GM23338 (cell line): ENCODE data around the gene SLC34A3. TPM values are rescaled to one million over a fixed set of nuclear protein-coding genes. Genes with fewer than 3 reads are reported as not detected.

ENCODE experiments used
- ATAC-seq: fragments of 200-7000 bp; cut with Tn5 transposase; 3 replicates; pipeline ENCODE4 v1.9.1; 2020
- DNase-seq: peaks from one replicate; pipeline ENCODE4 v3.0.0-alpha.2; 2015; ENCODE audit warnings: low spot score
- H2AFZ ChIP-seq: fragments of 200-600 bp; sonication (generic); 2 replicates; pipeline ENCODE4 v1.8.0; 2016; ENCODE audit warnings: antibody characterized with exemption, mild to moderate bottlenecking, moderate library complexity
- H3F3A ChIP-seq: fragments of 200-600 bp; sonication (generic); replicated peaks from 2 replicates; pipeline ENCODE4 v1.8.0; 2017; ENCODE audit warnings: antibody characterized with exemption, mixed run types, low read depth
- H3K27ac ChIP-seq: fragments of 200-600 bp; sonication (generic); 2 replicates; pipeline ENCODE4 v1.6.1; 2016; ENCODE audit warnings: low read depth
- H3K27me3 ChIP-seq: fragments of 200-600 bp; sonication (generic); 2 replicates; pipeline ENCODE4 v1.8.0; 2016; ENCODE audit warnings: mild to moderate bottlenecking, mixed run types, moderate library complexity; ENCODE audit not compliant: insufficient read depth
- H3K36me3 ChIP-seq: fragments of 200-600 bp; sonication (generic); 2 replicates; pipeline ENCODE4 v1.8.0; 2016; ENCODE audit warnings: mild to moderate bottlenecking; ENCODE audit not compliant: insufficient read depth
- H3K4me1 ChIP-seq: fragments of 200-600 bp; sonication (generic); 2 replicates; pipeline ENCODE4 v1.8.0; 2016; ENCODE audit warnings: mild to moderate bottlenecking, moderate library complexity; ENCODE audit not compliant: insufficient read depth
- H3K4me2 ChIP-seq: fragments of 200-600 bp; sonication (generic); 2 replicates; pipeline ENCODE4 v1.7.1; 2017; ENCODE audit warnings: mixed run types
- H3K4me3 ChIP-seq: fragments of 200-600 bp; sonication (generic); 2 replicates; pipeline ENCODE4 v1.6.1; 2016; ENCODE audit warnings: mixed run types
- H3K79me2 ChIP-seq: fragments of 200-600 bp; sonication (generic); replicated peaks from 2 replicates; pipeline ENCODE4 v1.8.0; 2017; ENCODE audit warnings: mild to moderate bottlenecking; ENCODE audit not compliant: insufficient read depth
- H3K9me2 ChIP-seq: fragments of 200-600 bp; sonication (generic); 2 replicates; pipeline ENCODE4 v1.8.0; 2017; ENCODE audit not compliant: insufficient read depth
- H4K20me1 ChIP-seq: fragments of 200-600 bp; sonication (generic); replicated peaks from 2 replicates; pipeline ENCODE4 v1.8.0; 2017; ENCODE audit warnings: mild to moderate bottlenecking; ENCODE audit not compliant: insufficient read depth
- H3K27ac Mint-ChIP-seq: 2 replicates; pipeline ENCODE4 v1.8.0; 2020; ENCODE audit warnings: inconsistent platforms, mild to moderate bottlenecking, moderate library complexity, mixed read lengths
- H3K27me3 Mint-ChIP-seq: 3 replicates; pipeline ENCODE4 v1.8.0; 2022; ENCODE audit warnings: low read depth, mild to moderate bottlenecking, moderate library complexity, mixed read lengths, inconsistent platforms; ENCODE audit not compliant: insufficient read depth, poor library complexity
- H3K36me3 Mint-ChIP-seq: 3 replicates; pipeline ENCODE4 v1.8.0; 2021; ENCODE audit warnings: low read depth, mild to moderate bottlenecking, inconsistent platforms, moderate library complexity, mixed read lengths
- H3K4me1 Mint-ChIP-seq: 3 replicates; pipeline ENCODE4 v1.8.0; 2020; ENCODE audit warnings: mild to moderate bottlenecking, inconsistent platforms, mixed read lengths
- H3K4me3 Mint-ChIP-seq: 3 replicates; pipeline ENCODE4 v1.8.0; 2021; ENCODE audit warnings: moderate library complexity, mild to moderate bottlenecking, inconsistent platforms, mixed read lengths
- H3K9me3 Mint-ChIP-seq: 3 replicates; pipeline ENCODE4 v1.8.0; 2020; ENCODE audit warnings: moderate library complexity, mild to moderate bottlenecking, inconsistent platforms, mixed read lengths
- CREB1 ChIP-seq: fragments of 250-450 bp; sonication (Bioruptor Pico); IDR thresholded peaks from 2 replicates; pipeline ENCODE4 v1.5.0; 2020; ENCODE audit warnings: low read depth, mild to moderate bottlenecking, moderate library complexity
- EZH2 ChIP-seq: fragments of 200-600 bp; sonication (generic); IDR thresholded peaks from one replicate; pipeline ENCODE4 v1.8.0; 2017; ENCODE audit warnings: antibody characterized with exemption, mild to moderate bottlenecking, low read depth; ENCODE audit not compliant: unreplicated experiment
- JUNB ChIP-seq: IDR thresholded peaks from one replicate; pipeline ENCODE4 v1.6.1; 2016; ENCODE audit warnings: antibody characterized with exemption; ENCODE audit not compliant: unreplicated experiment
- NANOG ChIP-seq: IDR thresholded peaks from 2 replicates; pipeline ENCODE4 v1.6.1; 2016; ENCODE audit warnings: antibody characterized with exemption, borderline replicate concordance
- POLR2AphosphoS5 ChIP-seq: IDR thresholded peaks from 2 replicates; pipeline ENCODE4 v1.6.1; 2016; ENCODE audit warnings: antibody characterized with exemption, low read depth
- REST ChIP-seq: IDR thresholded peaks from one replicate; pipeline ENCODE4 v1.6.1; 2018; ENCODE audit warnings: antibody characterized with exemption; ENCODE audit not compliant: unreplicated experiment
- polyA plus RNA-seq: library from polyadenylated mRNA; unstranded; fragments of >200 nt; fragmentation: Nextera tagmentation; extraction: Ambion mirVana; gene quantifications from 2 replicates; pipeline ENCODE4 v1.2.1, GENCODE V29; 2016
- total RNA-seq: library from RNA; depleted of rRNA; stranded (reverse); fragments of >200 nt; shearing (Covaris generic); gene quantifications from 2 replicates; pipeline ENCODE4 v1.2.3, GENCODE V29; 2014

SLC34A3 gene
- total and polyA plus RNA-seq, 2 experiments from 2014 or later = not detected

GRCh38 chr9:137247135-137247915 is 16.6 kb downstream of the SLC34A3 start:
- no peak overlapping the region for H3K4me3 Mint-ChIP-seq

DNA sequence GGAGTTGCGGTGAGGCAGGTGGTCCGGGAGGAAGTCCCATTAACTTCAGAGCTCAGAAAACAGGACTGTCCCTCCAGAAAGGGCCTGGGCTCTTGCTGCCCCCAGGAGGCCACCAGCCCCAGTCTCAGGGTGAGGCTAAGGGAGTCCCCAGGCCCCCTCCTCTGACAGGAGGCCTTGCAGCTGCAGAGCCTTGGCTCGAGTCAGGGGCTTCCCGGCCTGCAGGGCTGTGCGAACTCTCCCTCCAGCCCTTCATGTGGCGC is 17.1 kb downstream of the SLC34A3 start:
- H3K4me1 Mint-ChIP-seq = peaks cover 24% of the 10 kb centered on the region
- Histone ChIP-seq H3K27me3 (no peaks in the 10 kb centered on the region), H4K20me1 (peaks cover 4% of the 10 kb centered on the region; the same call in 1 of the 2 replicates), H3K79me2 (peaks cover under 1% of the 10 kb centered on the region; the same call in 1 of the 2 replicates), H3K4me2 (no peak overlapping the region), H3K36me3 (no peaks in the 10 kb centered on the region), H3K4me3 (no peak overlapping the region), H3K9me2 (no peaks in the 10 kb centered on the region), H3F3A (0 out of 2 replicates have a peak, but pooled peaks cover 17% of the 10 kb centered on the region), H2AFZ (no peak overlapping the region), H3K4me1 (peaks cover 15% of the 10 kb centered on the region; the same call in 1 of the 2 replicates), H3K27ac (no peak overlapping the region)
- DNase-seq = no peak
- H3K9me3 Mint-ChIP-seq = no peaks in the 10 kb centered on the region
- peaks cover 14% of the 10 kb centered on the region for H3K36me3 Mint-ChIP-seq
- H3K27ac Mint-ChIP-seq = no peak overlapping the region
- peaks cover 21% of the 10 kb centered on the region for H3K27me3 Mint-ChIP-seq
- ATAC-seq = no peak
- H3K4me3 Mint-ChIP-seq = no peak overlapping the region
- TF ChIP-seq CREB1 = no peak
- TF ChIP-seq NANOG = no peak
- no peak for TF ChIP-seq REST
- TF ChIP-seq POLR2AphosphoS5 = no peak
- TF ChIP-seq EZH2 = no peak

More at GRCh38 chr9:137247135-137247915, 16.6 kb downstream of the SLC34A3 start:
- Mint-ChIP-seq H3K27me3 (peaks cover 26% of the 10 kb centered on the region), H3K27ac (no peak overlapping the region), H3K4me1 (peaks cover 29% of the 10 kb centered on the region), H3K36me3 (peaks cover 19% of the 10 kb centered on the region), H3K9me3 (no peaks in the 10 kb centered on the region)
- Histone ChIP-seq H3K36me3 (no peaks in the 10 kb centered on the region), H3K4me3 (no peak overlapping the region), H3K9me2 (no peaks in the 10 kb centered on the region), H3K27ac (no peak overlapping the region), H3K4me2 (no peak overlapping the region), H3K4me1 (peaks cover 17% of the 10 kb centered on the region; the same call in 1 of the 2 replicates), H4K20me1 (peaks cover 9% of the 10 kb centered on the region), H3K79me2 (peaks cover 6% of the 10 kb centered on the region), H3K27me3 (no peaks in the 10 kb centered on the region), H3F3A (0 out of 2 replicates have a peak, but pooled peaks cover 22% of the 10 kb centered on the region), H2AFZ (no peak overlapping the region)
- no peak for TF ChIP-seq CREB1
- no peak for TF ChIP-seq POLR2AphosphoS5
- TF ChIP-seq JUNB = no peak
- TF ChIP-seq REST = no peak
- ATAC-seq (no peak), DNase-seq (no peak)
